Renal cortex interstitium (tissue), 11 donors: ENCODE data around the gene ADAMTS15. TPM values are rescaled to one million over a fixed set of nuclear protein-coding genes. Genes with fewer than 3 reads are reported as not detected.

Experiments
- DNase-seq, 11 donors: peaks; one replicate each; pipeline ENCODE4 v3.0.0-alpha.2; 2013; ENCODE audit warnings: low read depth in 9 of 11, low spot score in 4 of 11; ENCODE audit errors: extremely low read depth in 1 of 11
- polyA plus RNA-seq, 3 donors: library from polyadenylated mRNA; unstranded; fragments of 120-200 nt; gene quantifications; one replicate each; pipeline ENCODE4 v1.2.1, GENCODE V29; 2013; ENCODE audit not compliant: insufficient read length in 3 of 3

The ADAMTS15 gene
- polyA plus RNA-seq, 3 donors: 54.9 to 66.0 (median 65.2) TPM

- DNase-seq: peak in 9 of 11 donors; percentile 76 to 92 (median 85)
These were observed 1.7 kb downstream of the ADAMTS15 start for GRCh38 chr11:130449996-130450769.

- no peak for DNase-seq
These were observed 3.0 kb downstream of the ADAMTS15 start for GRCh38 chr11:130451231-130452019.

GRCh38 chr11:130452176-130452575, 3.7 kb downstream of the ADAMTS15 start:
- no peak for DNase-seq

GRCh38 chr11:130452940-130453339, 4.5 kb downstream of the ADAMTS15 start:
- DNase-seq: no peak

- no peak for DNase-seq
These were observed 6.2 kb downstream of the ADAMTS15 start for GRCh38 chr11:130454491-130455252.

- no peak for DNase-seq
These were observed 7.2 kb downstream of the ADAMTS15 start for GRCh38 chr11:130455483-130456127.

GRCh38 chr11:130456286-130456685, 7.8 kb downstream of the ADAMTS15 start:
- DNase-seq: no peak

- DNase-seq: no peak
These were observed 9.4 kb downstream of the ADAMTS15 start for GRCh38 chr11:130457623-130458409.

GRCh38 chr11:130458410-130458729, 9.9 kb downstream of the ADAMTS15 start:
- no peak for DNase-seq

- no peak for DNase-seq
These were observed 11.1 kb downstream of the ADAMTS15 start for GRCh38 chr11:130459521-130459920.

- no peak for DNase-seq
These were observed 13.8 kb downstream of the ADAMTS15 start for GRCh38 chr11:130462101-130462885.

- DNase-seq: no peak
These were observed 14.5 kb downstream of the ADAMTS15 start for GRCh38 chr11:130462931-130463330.

GRCh38 chr11:130464291-130464812, 15.9 kb downstream of the ADAMTS15 start:
- no peak for DNase-seq

- DNase-seq: no peak
These were observed 16.8 kb downstream of the ADAMTS15 start for GRCh38 chr11:130465263-130465662.

- DNase-seq: no peak
These were observed 18.9 kb downstream of the ADAMTS15 start for GRCh38 chr11:130467116-130467900.

- DNase-seq: no peak
These were observed 20.7 kb downstream of the ADAMTS15 start for GRCh38 chr11:130469181-130469580.
